Endothelial cell of umbilical vein (primary cell): ENCODE measurements around the gene CRTC1. TPM values are rescaled to one million over a fixed set of nuclear protein-coding genes. Genes with fewer than 3 reads are reported as not detected.

Experiments used
- BruUV-seq: library from RNA; stranded (reverse); fragments of 400-500 nt; replicated peaks from 2 replicates; lab custom pipeline; 2021; lab: Mats Ljungman, UMichigan
- CTCF ChIA-PET: fragments of 300-600, 350-600 bp; sonication (Branson Sonifier 250); formaldehyde crosslinking; loops from one replicate; lab custom pipeline; 2021; ENCODE audit warnings: antibody characterized with exemption, inconsistent platforms; lab: Charles Lee
- POLR2A ChIA-PET: fragments of 300-600, 350-600 bp; sonication (Branson Sonifier 250); formaldehyde crosslinking; loops from one replicate; lab custom pipeline; 2021; ENCODE audit warnings: antibody characterized with exemption, inconsistent platforms; lab: Charles Lee
- DNase-seq: peaks from one replicate; pipeline ENCODE4 v3.0.0-alpha.2; 2011; ENCODE audit warnings: low read depth, low spot score
- FAIRE-seq: peaks from 2 replicates; lab custom pipeline; 2011; peaks lifted over from hg19 to GRCh38; lab: Jason Lieb, UNC
- H2AFZ ChIP-seq: 2 replicates; pipeline ENCODE4 v1.6.0; 2012; ENCODE audit warnings: low read depth, low read length, control low read depth, inconsistent platforms
- H3K27ac ChIP-seq: 2 replicates; pipeline ENCODE4 v1.5.1; 2011; ENCODE audit warnings: low read depth, mild to moderate bottlenecking, control low read depth, low read length, moderate library complexity; ENCODE audit not compliant: insufficient read depth
- H3K27me3 ChIP-seq, 2 experiments: 2 replicates each; pipeline versions ENCODE4 v1.6.0 to v1.6.1; 2011; ENCODE audit warnings: low read length in 2 of 2, mixed read lengths in 1 of 2; ENCODE audit not compliant: control insufficient read depth in 2 of 2, insufficient read depth in 2 of 2
- H3K36me3 ChIP-seq, 2 experiments: 2 replicates in 1 of 2; 3 replicates in 1 of 2; pipeline ENCODE4 v1.5.1; 2011; ENCODE audit warnings: low read length in 2 of 2, mild to moderate bottlenecking in 1 of 2, moderate library complexity in 1 of 2; ENCODE audit not compliant: control insufficient read depth in 2 of 2, insufficient read depth in 2 of 2; ENCODE audit errors: extremely low read depth in 1 of 2
- H3K4me1 ChIP-seq: 3 replicates; pipeline ENCODE4 v1.5.1; 2011; ENCODE audit warnings: mild to moderate bottlenecking, low read length; ENCODE audit not compliant: control insufficient read depth, insufficient read depth; ENCODE audit errors: extremely low read depth
- H3K4me2 ChIP-seq: 2 replicates; pipeline ENCODE4 v1.6.1; 2011; ENCODE audit warnings: low read length, control low read depth, mixed read lengths; ENCODE audit not compliant: insufficient read depth
- H3K4me3 ChIP-seq, 3 experiments: fragments of 200-600 bp in 1 of 3; sonication (generic), shearing (Covaris generic) in 1 of 3; replicated peaks in 1 of 3; 2 replicates each; pipeline ENCODE4 v1.5.1; 2011 to 2016; ENCODE audit warnings: control low read depth in 3 of 3, low read length in 3 of 3, mild to moderate bottlenecking in 2 of 3, inconsistent platforms in 1 of 3, low read depth in 1 of 3, moderate library complexity in 1 of 3; ENCODE audit not compliant: insufficient read depth in 1 of 3
- H3K79me2 ChIP-seq: 2 replicates; pipeline ENCODE4 v1.6.0; 2012; ENCODE audit warnings: low read length, inconsistent platforms; ENCODE audit not compliant: control insufficient read depth, insufficient read depth
- H3K9ac ChIP-seq: replicated peaks from 2 replicates; pipeline ENCODE3; 2011; ENCODE audit warnings: low read length, control low read depth; ENCODE audit not compliant: insufficient read depth; ENCODE audit errors: extremely low read depth
- H3K9me1 ChIP-seq: replicated peaks from 3 replicates; pipeline ENCODE4 v1.6.0; 2011; ENCODE audit warnings: mild to moderate bottlenecking, low read length; ENCODE audit not compliant: control insufficient read depth, insufficient read depth; ENCODE audit errors: extremely low read depth
- H3K9me3 ChIP-seq: replicated peaks from 2 replicates; pipeline ENCODE4 v1.5.1; 2012; ENCODE audit warnings: low read length, inconsistent platforms; ENCODE audit not compliant: control insufficient read depth, insufficient read depth
- H4K20me1 ChIP-seq: replicated peaks from 2 replicates; pipeline ENCODE3; 2011; ENCODE audit warnings: mild to moderate bottlenecking, low read length; ENCODE audit not compliant: control insufficient read depth, insufficient read depth; ENCODE audit errors: extremely low read depth
- EZH2 ChIP-seq: IDR thresholded peaks from 2 replicates; pipeline ENCODE4 v1.6.1; 2012; ENCODE audit warnings: borderline replicate concordance, low read depth, mild to moderate bottlenecking, moderate library complexity, low read length, inconsistent platforms; ENCODE audit not compliant: severe bottlenecking
- FOS ChIP-seq: IDR thresholded peaks from 2 replicates; pipeline ENCODE4 v1.6.1; 2011; ENCODE audit warnings: mild to moderate bottlenecking, low read length, moderate library complexity, borderline replicate concordance; ENCODE audit not compliant: insufficient read depth
- GATA2 ChIP-seq: IDR thresholded peaks from 2 replicates; pipeline ENCODE4 v1.7.0; 2011; ENCODE audit warnings: low read depth, mild to moderate bottlenecking, moderate library complexity, mixed read lengths, low read length; ENCODE audit not compliant: insufficient read length, insufficient read depth
- JUN ChIP-seq: IDR thresholded peaks from 2 replicates; pipeline ENCODE4 v1.6.1; 2011; ENCODE audit warnings: borderline replicate concordance, low read depth; ENCODE audit not compliant: insufficient read length, insufficient read depth
- MAX ChIP-seq: IDR thresholded peaks from 2 replicates; pipeline ENCODE4 v1.6.1; 2011; ENCODE audit not compliant: insufficient read depth, insufficient read length
- MYC ChIP-seq: IDR thresholded peaks from one replicate; pipeline ENCODE4 v1.6.1; 2011; ENCODE audit warnings: mild to moderate bottlenecking, low read depth, low read length
- POLR2A ChIP-seq: IDR thresholded peaks from 2 replicates; pipeline ENCODE4 v1.6.1; 2012; ENCODE audit warnings: low read depth, mild to moderate bottlenecking, control low read depth, low read length
- POLR2AphosphoS5 ChIP-seq: IDR thresholded peaks from 2 replicates; pipeline ENCODE4 v1.6.1; 2012; ENCODE audit warnings: low read depth, mild to moderate bottlenecking, control low read depth, low read length, moderate library complexity; ENCODE audit not compliant: insufficient read depth
- dilution Hi-C: fragments of 300-500 bp; cut with MboI; formaldehyde crosslinking; loops from one replicate; pipeline ENCODE4 v1.15.0; 2019; ENCODE audit warnings: low sequenced_read_pairs; ENCODE audit not compliant: extremely low pct_ligation_motif_present
- intact Hi-C: fragments of 100-400 bp; cut with micrococcal nuclease; formaldehyde crosslinking; loops from one replicate; pipeline ENCODE4 v1.10.0; 2022
- polyA plus RNA-seq, 4 experiments: library from polyadenylated mRNA; depleted of rRNA in 3 of 4; stranded (reverse) in 3 of 4; unstranded in 1 of 4; fragments of >200 nt; gene quantifications; 2 replicates each; pipeline versions ENCODE4 v1.2.1 to v1.2.3, GENCODE V29; 2011 to 2012; ENCODE audit warnings: missing spikeins in 1 of 4
- total RNA-seq: library from RNA; stranded (reverse); gene quantifications from 2 replicates; pipeline ENCODE4 v1.2.3, GENCODE V29; 2021
- TF ChIP-seq, protein P1 (sequence below), 2 donors: IDR thresholded peaks; 1 replicate in 1 of 2; 2 replicates in 1 of 2; pipeline ENCODE4 v1.5.1; 2011; ENCODE audit warnings: low read length in 2 of 2, mild to moderate bottlenecking in 2 of 2, moderate library complexity in 2 of 2, control low read depth in 1 of 2, inconsistent platforms in 1 of 2, low read depth in 1 of 2; ENCODE audit not compliant: insufficient read depth in 1 of 2; ENCODE audit errors: extremely low read depth in 1 of 2

Gene CRTC1
- total and polyA plus RNA-seq, 2 donors (not counting 3 experiments of a cell fraction or from before 2014, with no cell fraction given): 4.2 to 11.4 TPM

DNA sequence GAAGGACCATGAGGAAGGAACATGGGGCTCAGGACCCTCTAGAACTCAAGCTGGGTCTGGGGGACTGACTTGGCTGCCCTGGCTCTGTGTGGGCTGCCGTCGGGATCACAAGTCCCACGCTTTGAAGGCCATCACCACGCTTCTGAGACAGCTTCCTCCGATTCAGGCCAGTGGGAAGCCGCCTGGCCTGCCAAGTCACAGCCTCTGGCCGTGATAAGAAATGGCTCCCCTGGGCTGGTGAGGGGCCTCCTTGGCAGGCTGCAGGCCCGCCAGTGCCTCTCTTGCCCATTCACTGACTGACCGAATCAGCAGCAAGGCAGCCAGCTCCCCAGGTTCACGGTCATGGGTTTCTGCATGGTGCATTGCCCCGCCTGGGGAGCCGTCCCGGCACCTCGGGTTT is 58.8 kb downstream of the CRTC1 start:
- Histone ChIP-seq H3K36me3 (no peaks in the 10 kb centered on the region), H3K4me2 (no peak overlapping the region), H3K27me3 (no peaks in the 10 kb centered on the region), H3K79me2 (no peaks in the 10 kb centered on the region), H3K9ac (no peak overlapping the region), H4K20me1 (no peaks in the 10 kb centered on the region), H3K9me1 (no peaks in the 10 kb centered on the region), H3K9me3 (no peaks in the 10 kb centered on the region), H3K27ac (no peak overlapping the region), H3K4me1 (no peaks in the 10 kb centered on the region), H3K4me3 (no peak overlapping the region), H2AFZ (no peak overlapping the region)
- intact Hi-C loops: no loop called here
- dilution Hi-C loops: no loop called here
- BruUV-seq: no TSS peak
- TF ChIP-seq POLR2AphosphoS5 (no peak), POLR2A (no peak), EZH2 (no peak), MYC (no peak)
- CTCF ChIA-PET: interaction anchor here (0.6 kb wide), 1 partner anchor 50 kb away, joined by 3 read pairs; no protein-coding TSS in a partner anchor
- no peak for DNase-seq
- no peak for FAIRE-seq
- POLR2A ChIA-PET: no interaction called here

GRCh38 chr19:18742838-18743783 is 59.6 kb downstream of the CRTC1 start:
- Histone ChIP-seq H3K9me3 (no peaks in the 10 kb centered on the region), H3K4me2 (no peak overlapping the region), H3K9me1 (no peaks in the 10 kb centered on the region), H3K36me3 (no peaks in the 10 kb centered on the region), H2AFZ (no peak overlapping the region), H3K27me3 (no peaks in the 10 kb centered on the region), H4K20me1 (no peaks in the 10 kb centered on the region), H3K79me2 (no peaks in the 10 kb centered on the region), H3K4me1 (no peaks in the 10 kb centered on the region), H3K9ac (no peak overlapping the region), H3K4me3 (no peak overlapping the region), H3K27ac (no peak overlapping the region)
- no TSS peak for BruUV-seq
- TF ChIP-seq POLR2AphosphoS5: no peak
- TF ChIP-seq MYC: no peak
- no peak for TF ChIP-seq FOS
- TF ChIP-seq EZH2: no peak
- no peak for TF ChIP-seq JUN
- TF ChIP-seq POLR2A: no peak
- no peak for TF ChIP-seq MAX
- TF ChIP-seq, protein P1, sequence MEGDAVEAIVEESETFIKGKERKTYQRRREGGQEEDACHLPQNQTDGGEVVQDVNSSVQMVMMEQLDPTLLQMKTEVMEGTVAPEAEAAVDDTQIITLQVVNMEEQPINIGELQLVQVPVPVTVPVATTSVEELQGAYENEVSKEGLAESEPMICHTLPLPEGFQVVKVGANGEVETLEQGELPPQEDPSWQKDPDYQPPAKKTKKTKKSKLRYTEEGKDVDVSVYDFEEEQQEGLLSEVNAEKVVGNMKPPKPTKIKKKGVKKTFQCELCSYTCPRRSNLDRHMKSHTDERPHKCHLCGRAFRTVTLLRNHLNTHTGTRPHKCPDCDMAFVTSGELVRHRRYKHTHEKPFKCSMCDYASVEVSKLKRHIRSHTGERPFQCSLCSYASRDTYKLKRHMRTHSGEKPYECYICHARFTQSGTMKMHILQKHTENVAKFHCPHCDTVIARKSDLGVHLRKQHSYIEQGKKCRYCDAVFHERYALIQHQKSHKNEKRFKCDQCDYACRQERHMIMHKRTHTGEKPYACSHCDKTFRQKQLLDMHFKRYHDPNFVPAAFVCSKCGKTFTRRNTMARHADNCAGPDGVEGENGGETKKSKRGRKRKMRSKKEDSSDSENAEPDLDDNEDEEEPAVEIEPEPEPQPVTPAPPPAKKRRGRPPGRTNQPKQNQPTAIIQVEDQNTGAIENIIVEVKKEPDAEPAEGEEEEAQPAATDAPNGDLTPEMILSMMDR (IDR thresholded peaks at IDR 0.05; ENCODE audit: extremely low read depth in 1 of 2, insufficient read depth in 1 of 2, low read depth in 1 of 2, low read length in 2 of 2): no peak
- TF ChIP-seq GATA2: no peak
- no peak for FAIRE-seq
- ChIA-PET POLR2A (no interaction called here), CTCF (interaction anchor here (0.6 kb wide), 1 partner anchor 50 kb away, joined by 3 read pairs; no protein-coding TSS in a partner anchor)
- peak; percentile 10 for DNase-seq
- dilution Hi-C loops: no loop called here
- intact Hi-C loops: loop anchor here (1.0 kb wide), 1 partner anchor 39 kb away; no protein-coding TSS in a partner anchor
